Suprapubic skin (tissue), 4 donors: Measurements from ENCODE around the gene NCOA6. TPM values are rescaled to one million over a fixed set of nuclear protein-coding genes. Genes with fewer than 3 reads are reported as not detected.
A peak's percentile ranks its signal among the peaks of the same experiment; 100 is the strongest.

ENCODE experiments used
- DNase-seq, 2 donors: peaks; one replicate each; pipeline ENCODE4 v3.0.0-alpha.2; 2019; ENCODE audit warnings: low spot score in 2 of 2
- H3K27ac ChIP-seq: fragments of 200-600 bp; sonication (generic); one replicate; pipeline ENCODE4 v1.5.1; 2019
- H3K27me3 ChIP-seq: fragments of 200-600 bp; sonication (generic); one replicate; pipeline ENCODE4 v1.5.1; 2019
- H3K36me3 ChIP-seq: fragments of 200-600 bp; sonication (generic); one replicate; pipeline ENCODE4 v1.5.1; 2019
- H3K4me1 ChIP-seq: fragments of 200-600 bp; sonication (generic); one replicate; pipeline ENCODE4 v1.5.1; 2019
- H3K4me3 ChIP-seq: fragments of 200-600 bp; sonication (generic); one replicate; pipeline ENCODE4 v1.5.1; 2019; ENCODE audit warnings: mild to moderate bottlenecking
- H3K9me3 ChIP-seq: fragments of 200-600 bp; sonication (generic); one replicate; pipeline ENCODE4 v1.5.1; 2019
- CTCF ChIP-seq, 2 donors: fragments of 200-600 bp in 1 of 2; fragments of 450-650 bp in 1 of 2; sonication (generic) in 1 of 2; IDR thresholded peaks; one replicate each; pipeline ENCODE4 v1.5.1; 2016 to 2019; ENCODE audit warnings: antibody characterized with exemption in 2 of 2, mild to moderate bottlenecking in 1 of 2, moderate library complexity in 1 of 2
- EP300 ChIP-seq: sonication (generic); formaldehyde crosslinking; IDR thresholded peaks from one replicate; pipeline ENCODE4 v1.6.1; 2017; ENCODE audit warnings: antibody characterized with exemption
- POLR2A ChIP-seq, 2 donors: fragments of 450-650 bp; IDR thresholded peaks; one replicate each; pipeline ENCODE4 v1.6.1; 2017; ENCODE audit warnings: antibody characterized with exemption in 2 of 2, mild to moderate bottlenecking in 2 of 2, moderate library complexity in 2 of 2
- POLR2AphosphoS5 ChIP-seq, 3 donors: sonication (generic); formaldehyde crosslinking; IDR thresholded peaks; one replicate each; pipeline ENCODE4 v1.6.1; 2017; ENCODE audit warnings: antibody characterized with exemption in 3 of 3
- WGBS: methylation state at CpG from one replicate; pipeline ENCODE4 v1.1.5; 2018; 5-methylcytosine and 5-hydroxymethylcytosine counted together
- total RNA-seq, 4 donors: library from RNA; depleted of rRNA; stranded (reverse); fragments of >200 nt; gene quantifications; one replicate each; pipeline ENCODE4 v1.1.0, GENCODE V29; 2016

Gene NCOA6
- total RNA-seq, 4 donors from 2014 or later, result 27.7 to 48.4 (median 40.5) TPM

GRCh38 chr20:34871966-34872621 lies 46.6 kb upstream of the NCOA6 start:
- H3K36me3 ChIP-seq, result no peaks in the 10 kb centered on the region
- 38% methylated on average over 10 of the region's 10 CpGs for WGBS
- TF ChIP-seq EP300, result no peak
- no peak for TF ChIP-seq POLR2AphosphoS5 (IDR thresholded peaks at IDR 0.05)
- TF ChIP-seq POLR2A (IDR thresholded peaks at IDR 0.05), result no peak
- no peak for TF ChIP-seq CTCF (IDR thresholded peaks at IDR 0.05)
- no peak for DNase-seq
- no peak overlapping the region for H3K27ac ChIP-seq
- no peaks in the 10 kb centered on the region for H3K27me3 ChIP-seq
- H3K9me3 ChIP-seq, result no peaks in the 10 kb centered on the region
- peaks cover 37% of the 10 kb centered on the region for H3K4me1 ChIP-seq
- H3K4me3 ChIP-seq, result peak overlapping the region; percentile 68

GRCh38 chr20:34871320-34871926 lies 46.0 kb upstream of the NCOA6 start:
- WGBS, result 97% methylated on average over 7 of the region's 7 CpGs
- peaks cover 33% of the 10 kb centered on the region for H3K4me1 ChIP-seq
- no peaks in the 10 kb centered on the region for H3K36me3 ChIP-seq
- TF ChIP-seq EP300, result no peak
- TF ChIP-seq POLR2A (IDR thresholded peaks at IDR 0.05), result no peak
- no peak for TF ChIP-seq POLR2AphosphoS5 (IDR thresholded peaks at IDR 0.05)
- TF ChIP-seq CTCF (IDR thresholded peaks at IDR 0.05), result no peak
- H3K4me3 ChIP-seq, result peak overlapping the region; percentile 68
- H3K27me3 ChIP-seq, result no peaks in the 10 kb centered on the region
- no peak for DNase-seq
- no peak overlapping the region for H3K27ac ChIP-seq
- H3K9me3 ChIP-seq, result no peaks in the 10 kb centered on the region

GRCh38 chr20:34864216-34864615 lies 38.8 kb upstream of the NCOA6 start:
- Histone ChIP-seq H3K27ac (no peak overlapping the region), H3K4me1 (peaks cover 5% of the 10 kb centered on the region), H3K4me3 (no peak overlapping the region), H3K9me3 (no peaks in the 10 kb centered on the region), H3K36me3 (peaks cover 12% of the 10 kb centered on the region), H3K27me3 (no peaks in the 10 kb centered on the region)
- WGBS, result 94% methylated on average over 5 of the region's 5 CpGs
- no peak for TF ChIP-seq EP300
- TF ChIP-seq POLR2AphosphoS5 (IDR thresholded peaks at IDR 0.05), result no peak
- no peak for TF ChIP-seq POLR2A (IDR thresholded peaks at IDR 0.05)
- no peak for TF ChIP-seq CTCF (IDR thresholded peaks at IDR 0.05)
- no peak for DNase-seq

- Histone ChIP-seq H3K27ac (no peak overlapping the region), H3K4me1 (peaks cover 5% of the 10 kb centered on the region), H3K36me3 (peaks cover 17% of the 10 kb centered on the region), H3K27me3 (no peaks in the 10 kb centered on the region), H3K9me3 (no peaks in the 10 kb centered on the region), H3K4me3 (no peak overlapping the region)
- TF ChIP-seq POLR2A (IDR thresholded peaks at IDR 0.05) (no peak), CTCF (IDR thresholded peaks at IDR 0.05) (no peak), POLR2AphosphoS5 (IDR thresholded peaks at IDR 0.05) (no peak), EP300 (no peak)
- 79% methylated on average over 32 of the region's 32 CpGs for WGBS
- peak in 1 of 2 donors; percentile 68 for DNase-seq
Observed at GRCh38 chr20:34863421-34863965, 38.0 kb upstream of the NCOA6 start.

- Histone ChIP-seq H3K4me1 (peaks cover 5% of the 10 kb centered on the region), H3K36me3 (peaks cover 17% of the 10 kb centered on the region), H3K27ac (no peak overlapping the region), H3K9me3 (no peaks in the 10 kb centered on the region), H3K27me3 (no peaks in the 10 kb centered on the region), H3K4me3 (no peak overlapping the region)
- 92% methylated on average over 12 of the region's 12 CpGs for WGBS
- DNase-seq, result peak in 1 of 2 donors; percentile 69
- TF ChIP-seq POLR2A (IDR thresholded peaks at IDR 0.05) (no peak), EP300 (no peak), CTCF (IDR thresholded peaks at IDR 0.05) (no peak), POLR2AphosphoS5 (IDR thresholded peaks at IDR 0.05) (no peak)
Observed at GRCh38 chr20:34862724-34863123, 37.3 kb upstream of the NCOA6 start.
